ENCODE data around the gene TRAPPC12.

DNA sequence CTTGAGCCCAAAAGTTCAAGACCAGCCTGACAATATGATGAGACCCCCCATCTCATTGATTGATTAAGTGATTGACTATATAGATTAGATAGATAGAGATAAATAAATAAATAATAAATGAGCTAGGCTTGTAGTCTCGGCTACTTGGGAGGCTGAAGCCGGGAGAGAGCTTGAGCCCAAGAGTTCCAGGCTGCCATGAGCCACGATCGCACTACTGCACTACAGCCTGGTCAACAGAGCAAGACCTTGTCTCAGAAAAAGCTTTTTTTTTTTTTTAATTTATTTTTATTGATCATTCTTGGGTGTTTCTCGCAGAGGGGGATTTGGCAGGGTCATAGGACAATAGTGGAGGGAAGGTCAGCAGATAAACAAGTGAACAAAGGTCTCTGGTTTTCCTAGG, 14.3 kb upstream of the TRAPPC12 start:
- TF ChIP-seq CTCF (IDR thresholded peaks at IDR 0.05) (no peak), EP300 (IDR thresholded peaks at IDR 0.05) (no peak), POLR2A (IDR thresholded peaks at IDR 0.05) (no peak)

Measured in tibial nerve (tissue), 4 donors.